GM23338 (cell line): ENCODE data around the gene SENP6. TPM values are rescaled to one million over a fixed set of nuclear protein-coding genes. Genes with fewer than 3 reads are reported as not detected.

ENCODE experiments used
- ATAC-seq: fragments of 200-7000 bp; cut with Tn5 transposase; 3 replicates; pipeline ENCODE4 v1.9.1; 2020
- DNase-seq: peaks from one replicate; pipeline ENCODE4 v3.0.0-alpha.2; 2015; ENCODE audit warnings: low spot score
- H2AFZ ChIP-seq: fragments of 200-600 bp; sonication (generic); 2 replicates; pipeline ENCODE4 v1.8.0; 2016; ENCODE audit warnings: antibody characterized with exemption, mild to moderate bottlenecking, moderate library complexity
- H3F3A ChIP-seq: fragments of 200-600 bp; sonication (generic); replicated peaks from 2 replicates; pipeline ENCODE4 v1.8.0; 2017; ENCODE audit warnings: antibody characterized with exemption, mixed run types, low read depth
- H3K27ac ChIP-seq: fragments of 200-600 bp; sonication (generic); 2 replicates; pipeline ENCODE4 v1.6.1; 2016; ENCODE audit warnings: low read depth
- H3K27me3 ChIP-seq: fragments of 200-600 bp; sonication (generic); 2 replicates; pipeline ENCODE4 v1.8.0; 2016; ENCODE audit warnings: mild to moderate bottlenecking, mixed run types, moderate library complexity; ENCODE audit not compliant: insufficient read depth
- H3K36me3 ChIP-seq: fragments of 200-600 bp; sonication (generic); 2 replicates; pipeline ENCODE4 v1.8.0; 2016; ENCODE audit warnings: mild to moderate bottlenecking; ENCODE audit not compliant: insufficient read depth
- H3K4me1 ChIP-seq: fragments of 200-600 bp; sonication (generic); 2 replicates; pipeline ENCODE4 v1.8.0; 2016; ENCODE audit warnings: mild to moderate bottlenecking, moderate library complexity; ENCODE audit not compliant: insufficient read depth
- H3K4me2 ChIP-seq: fragments of 200-600 bp; sonication (generic); 2 replicates; pipeline ENCODE4 v1.7.1; 2017; ENCODE audit warnings: mixed run types
- H3K4me3 ChIP-seq: fragments of 200-600 bp; sonication (generic); 2 replicates; pipeline ENCODE4 v1.6.1; 2016; ENCODE audit warnings: mixed run types
- H3K79me2 ChIP-seq: fragments of 200-600 bp; sonication (generic); replicated peaks from 2 replicates; pipeline ENCODE4 v1.8.0; 2017; ENCODE audit warnings: mild to moderate bottlenecking; ENCODE audit not compliant: insufficient read depth
- H3K9me2 ChIP-seq: fragments of 200-600 bp; sonication (generic); 2 replicates; pipeline ENCODE4 v1.8.0; 2017; ENCODE audit not compliant: insufficient read depth
- H4K20me1 ChIP-seq: fragments of 200-600 bp; sonication (generic); replicated peaks from 2 replicates; pipeline ENCODE4 v1.8.0; 2017; ENCODE audit warnings: mild to moderate bottlenecking; ENCODE audit not compliant: insufficient read depth
- H3K27ac Mint-ChIP-seq: 2 replicates; pipeline ENCODE4 v1.8.0; 2020; ENCODE audit warnings: inconsistent platforms, mild to moderate bottlenecking, moderate library complexity, mixed read lengths
- H3K27me3 Mint-ChIP-seq: 3 replicates; pipeline ENCODE4 v1.8.0; 2022; ENCODE audit warnings: low read depth, mild to moderate bottlenecking, moderate library complexity, mixed read lengths, inconsistent platforms; ENCODE audit not compliant: insufficient read depth, poor library complexity
- H3K36me3 Mint-ChIP-seq: 3 replicates; pipeline ENCODE4 v1.8.0; 2021; ENCODE audit warnings: low read depth, mild to moderate bottlenecking, inconsistent platforms, moderate library complexity, mixed read lengths
- H3K4me1 Mint-ChIP-seq: 3 replicates; pipeline ENCODE4 v1.8.0; 2020; ENCODE audit warnings: mild to moderate bottlenecking, inconsistent platforms, mixed read lengths
- H3K4me3 Mint-ChIP-seq: 3 replicates; pipeline ENCODE4 v1.8.0; 2021; ENCODE audit warnings: moderate library complexity, mild to moderate bottlenecking, inconsistent platforms, mixed read lengths
- H3K9me3 Mint-ChIP-seq: 3 replicates; pipeline ENCODE4 v1.8.0; 2020; ENCODE audit warnings: moderate library complexity, mild to moderate bottlenecking, inconsistent platforms, mixed read lengths
- CREB1 ChIP-seq: fragments of 250-450 bp; sonication (Bioruptor Pico); IDR thresholded peaks from 2 replicates; pipeline ENCODE4 v1.5.0; 2020; ENCODE audit warnings: low read depth, mild to moderate bottlenecking, moderate library complexity
- CTCF ChIP-seq, 2 experiments: fragments of 200-600 bp in 1 of 2; sonication (generic) in 1 of 2; conservative IDR thresholded peaks; 2 replicates each; pipeline versions ENCODE4 v1.5.1 to v1.6.1; 2016 to 2017; ENCODE audit warnings: antibody characterized with exemption in 2 of 2, low read depth in 2 of 2, mild to moderate bottlenecking in 2 of 2, moderate library complexity in 1 of 2
- ETS1 ChIP-seq: IDR thresholded peaks from 2 replicates; pipeline ENCODE4 v1.6.1; 2016; ENCODE audit warnings: antibody characterized with exemption
- EZH2 ChIP-seq: fragments of 200-600 bp; sonication (generic); IDR thresholded peaks from one replicate; pipeline ENCODE4 v1.8.0; 2017; ENCODE audit warnings: antibody characterized with exemption, mild to moderate bottlenecking, low read depth; ENCODE audit not compliant: unreplicated experiment
- EZH2phosphoT487 ChIP-seq: fragments of 200-600 bp; sonication (generic); IDR thresholded peaks from one replicate; pipeline ENCODE4 v1.8.1; 2018; ENCODE audit warnings: antibody characterized with exemption; ENCODE audit not compliant: unreplicated experiment
- JUNB ChIP-seq: IDR thresholded peaks from one replicate; pipeline ENCODE4 v1.6.1; 2016; ENCODE audit warnings: antibody characterized with exemption; ENCODE audit not compliant: unreplicated experiment
- NANOG ChIP-seq: IDR thresholded peaks from 2 replicates; pipeline ENCODE4 v1.6.1; 2016; ENCODE audit warnings: antibody characterized with exemption, borderline replicate concordance
- POLR2AphosphoS5 ChIP-seq: IDR thresholded peaks from 2 replicates; pipeline ENCODE4 v1.6.1; 2016; ENCODE audit warnings: antibody characterized with exemption, low read depth
- STAT1 ChIP-seq: IDR thresholded peaks from one replicate; pipeline ENCODE4 v1.6.1; 2016; ENCODE audit warnings: antibody characterized with exemption; ENCODE audit not compliant: unreplicated experiment
- ZNF114 ChIP-seq: fragments of 250-450 bp; sonication (Bioruptor Pico); IDR thresholded peaks from 2 replicates; pipeline ENCODE4 v1.5.0; 2020; ENCODE audit warnings: mild to moderate bottlenecking, moderate library complexity
- polyA plus RNA-seq: library from polyadenylated mRNA; unstranded; fragments of >200 nt; fragmentation: Nextera tagmentation; extraction: Ambion mirVana; gene quantifications from 2 replicates; pipeline ENCODE4 v1.2.1, GENCODE V29; 2016
- total RNA-seq: library from RNA; depleted of rRNA; stranded (reverse); fragments of >200 nt; shearing (Covaris generic); gene quantifications from 2 replicates; pipeline ENCODE4 v1.2.3, GENCODE V29; 2014

SENP6 gene
- total and polyA plus RNA-seq, 2 experiments from 2014 or later, result 66.6 to 114 TPM

- no peak for TF ChIP-seq JUNB
- no peak for TF ChIP-seq EZH2phosphoT487
- TF ChIP-seq STAT1, result no peak
- TF ChIP-seq NANOG, result no peak
- no peak for TF ChIP-seq POLR2AphosphoS5
- TF ChIP-seq ETS1, result no peak
- TF ChIP-seq CTCF (conservative IDR thresholded peaks at IDR 0.05; ENCODE audit: low read depth in 2 of 2), result no peak
- no peak for TF ChIP-seq ZNF114 (CRISPR knock-in tag)
Observed at GRCh38 chr6:75760320-75760719, 158.6 kb downstream of the SENP6 start (continued).

GRCh38 chr6:75761489-75761888 is 159.8 kb downstream of the SENP6 start:
- Mint-ChIP-seq H3K9me3 (no peaks in the 10 kb centered on the region), H3K27ac (no peak overlapping the region), H3K36me3 (no peaks in the 10 kb centered on the region; the same call in 2 of the 3 replicates), H3K4me3 (no peak overlapping the region), H3K27me3 (peaks cover 2% of the 10 kb centered on the region), H3K4me1 (peaks cover 12% of the 10 kb centered on the region)
- H4K20me1 ChIP-seq, result peaks cover 12% of the 10 kb centered on the region
- no peaks in the 10 kb centered on the region for H3K27me3 ChIP-seq
- no peaks in the 10 kb centered on the region for H3K9me2 ChIP-seq
- H3K36me3 ChIP-seq, result no peaks in the 10 kb centered on the region
- no peak overlapping the region for H3K27ac ChIP-seq
- no peak for ATAC-seq
- TF ChIP-seq CREB1 (no peak), NANOG (no peak)
- no peak overlapping the region for H3K4me2 ChIP-seq
- peaks cover 6% of the 10 kb centered on the region for H3K79me2 ChIP-seq
- no peak overlapping the region for H3K4me3 ChIP-seq
- H3F3A ChIP-seq, result no peaks in the 10 kb centered on the region
- no peak overlapping the region for H2AFZ ChIP-seq
- DNase-seq, result no peak
- H3K4me1 ChIP-seq, result peaks cover 6% of the 10 kb centered on the region; the same call in 1 of the 2 replicates

- Histone ChIP-seq H3K27me3 (no peaks in the 10 kb centered on the region), H3F3A (no peaks in the 10 kb centered on the region), H3K79me2 (peaks cover 6% of the 10 kb centered on the region), H4K20me1 (peaks cover 12% of the 10 kb centered on the region), H3K4me1 (peaks cover 6% of the 10 kb centered on the region; the same call in 1 of the 2 replicates), H3K27ac (no peak overlapping the region), H3K9me2 (no peaks in the 10 kb centered on the region), H3K4me3 (no peak overlapping the region), H2AFZ (no peak overlapping the region), H3K4me2 (no peak overlapping the region), H3K36me3 (no peaks in the 10 kb centered on the region)
- Mint-ChIP-seq H3K27ac (no peak overlapping the region), H3K4me3 (no peak overlapping the region), H3K4me1 (peaks cover 12% of the 10 kb centered on the region), H3K27me3 (peaks cover 2% of the 10 kb centered on the region), H3K36me3 (no peaks in the 10 kb centered on the region; the same call in 2 of the 3 replicates), H3K9me3 (no peaks in the 10 kb centered on the region)
- DNase-seq, result no peak
- TF ChIP-seq EZH2 (no peak), CREB1 (no peak)
- no peak for ATAC-seq
Observed at GRCh38 chr6:75762063-75762462, 160.4 kb downstream of the SENP6 start.
